AML-193 (cell line): ENCODE results near the gene TPP1.
A peak's percentile ranks its signal among the peaks of the same experiment; 100 is the strongest.

Source experiments
- DNase-seq, 2 experiments: peaks; one replicate each; lab custom pipeline; 2025; lab: John Stamatoyannopoulos, UW

The TPP1 gene

DNA sequence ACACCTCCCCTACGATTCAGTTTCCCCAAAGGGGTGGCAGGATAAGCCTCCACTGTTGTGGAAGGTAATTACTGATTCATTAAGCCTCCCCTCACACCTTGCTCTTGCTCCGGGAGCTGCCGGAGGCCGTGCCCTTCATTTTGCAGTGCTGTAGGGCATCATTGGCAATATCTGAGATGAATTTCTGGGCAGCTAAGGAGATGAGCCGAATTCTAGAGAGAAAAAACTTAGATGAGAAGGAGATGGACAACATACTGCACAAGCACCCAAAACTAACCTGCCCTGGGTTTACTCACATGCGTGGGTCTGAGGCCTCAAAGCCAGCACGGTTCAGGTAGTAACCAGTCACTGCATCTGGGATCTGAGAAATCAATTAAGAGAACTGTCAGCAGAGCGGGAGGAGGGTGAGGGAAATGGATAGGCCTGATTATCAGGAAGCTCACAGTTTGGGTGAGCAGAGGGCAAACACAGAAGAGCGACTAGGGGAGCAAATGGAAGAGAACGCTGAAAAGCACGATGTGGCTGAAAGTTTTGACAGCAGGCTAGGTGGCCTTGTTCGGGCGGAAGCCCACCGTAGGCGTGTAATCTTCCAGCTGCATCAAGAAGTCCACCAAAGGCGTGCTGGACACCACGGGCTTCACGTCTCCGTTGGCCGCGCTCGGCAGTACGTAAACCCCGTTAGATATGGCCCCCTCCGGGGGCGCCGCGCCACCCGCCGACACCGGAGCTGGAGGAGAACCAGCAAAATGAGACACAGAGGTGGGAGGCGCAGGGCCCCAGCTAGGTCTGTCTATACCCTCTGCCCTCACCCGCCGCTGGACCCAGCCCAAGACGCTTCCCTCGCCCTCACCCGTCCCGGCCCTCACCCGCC is 7.9 kb downstream of the TPP1 start:
- DNase-seq = no peak

GRCh38 chr11:6610591-6610990 is 8.6 kb downstream of the TPP1 start:
- DNase-seq = no peak

DNA sequence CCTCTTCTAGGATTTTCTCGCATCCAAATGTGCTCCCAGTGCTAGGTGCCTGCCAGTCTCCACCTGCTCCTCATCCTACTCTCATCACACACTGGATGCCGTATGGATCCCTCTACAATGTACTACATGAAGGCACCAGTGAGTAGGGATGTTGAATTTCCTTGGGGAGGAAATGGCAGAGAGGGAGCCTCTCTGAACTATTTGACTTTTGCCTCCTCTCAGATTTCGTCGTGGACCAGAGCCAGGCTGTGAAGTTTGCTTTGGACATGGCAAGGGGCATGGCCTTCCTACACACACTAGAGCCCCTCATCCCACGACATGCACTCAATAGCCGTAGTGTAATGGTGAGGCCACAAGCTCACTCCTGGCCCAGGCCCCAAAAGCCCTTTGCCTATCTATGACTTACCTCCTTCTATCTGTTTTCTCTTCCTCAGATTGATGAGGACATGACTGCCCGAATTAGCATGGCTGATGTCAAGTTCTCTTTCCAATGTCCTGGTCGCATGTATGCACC is 9.7 kb downstream of the TPP1 start:
- no peak for DNase-seq

DNA sequence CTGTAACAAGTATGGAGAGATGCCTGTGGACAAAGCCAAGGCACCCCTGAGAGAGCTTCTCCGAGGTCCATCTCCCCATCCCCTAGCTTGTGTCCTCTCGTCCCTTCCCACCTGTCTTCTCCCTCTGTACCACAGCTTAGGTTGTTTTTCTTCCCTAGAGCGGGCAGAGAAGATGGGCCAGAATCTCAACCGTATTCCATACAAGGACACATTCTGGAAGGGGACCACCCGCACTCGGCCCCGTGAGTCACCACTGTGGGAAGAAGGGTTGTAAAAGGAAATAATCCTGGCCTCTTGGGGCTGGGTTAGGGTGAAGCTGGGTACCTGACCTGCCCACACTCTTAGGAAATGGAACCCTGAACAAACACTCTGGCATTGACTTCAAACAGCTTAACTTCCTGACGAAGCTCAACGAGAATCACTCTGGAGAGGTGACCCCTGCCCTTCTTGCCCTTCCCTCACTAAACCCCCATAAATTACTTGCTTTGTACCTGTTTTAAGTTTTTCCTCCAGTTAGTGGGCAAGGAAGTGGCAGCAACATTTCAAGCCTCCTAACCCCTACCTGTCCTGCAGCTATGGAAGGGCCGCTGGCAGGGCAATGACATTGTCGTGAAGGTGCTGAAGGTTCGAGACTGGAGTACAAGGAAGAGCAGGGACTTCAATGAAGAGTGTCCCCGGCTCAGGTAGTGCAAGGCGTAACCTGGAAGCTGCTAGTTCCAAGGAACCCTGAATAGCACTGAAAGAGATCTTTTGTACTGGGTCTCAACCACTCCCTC is 10.3 kb downstream of the TPP1 start:
- no peak for DNase-seq

DNA sequence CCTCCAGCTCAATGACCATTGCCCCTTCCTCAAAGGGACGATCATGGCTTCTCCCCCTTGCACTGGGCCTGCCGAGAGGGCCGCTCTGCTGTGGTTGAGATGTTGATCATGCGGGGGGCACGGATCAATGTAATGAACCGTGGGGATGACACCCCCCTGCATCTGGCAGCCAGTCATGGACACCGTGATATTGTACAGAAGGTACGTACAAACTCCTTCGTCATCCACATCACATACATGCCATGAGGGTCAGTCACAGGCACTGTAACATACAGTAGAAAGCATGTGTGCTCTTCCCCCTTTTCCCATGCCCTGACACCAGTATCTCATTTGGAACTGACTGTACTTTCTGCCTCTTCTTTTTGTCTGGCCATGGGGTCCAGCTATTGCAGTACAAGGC is 11.2 kb downstream of the TPP1 start:
- no peak for DNase-seq

DNA sequence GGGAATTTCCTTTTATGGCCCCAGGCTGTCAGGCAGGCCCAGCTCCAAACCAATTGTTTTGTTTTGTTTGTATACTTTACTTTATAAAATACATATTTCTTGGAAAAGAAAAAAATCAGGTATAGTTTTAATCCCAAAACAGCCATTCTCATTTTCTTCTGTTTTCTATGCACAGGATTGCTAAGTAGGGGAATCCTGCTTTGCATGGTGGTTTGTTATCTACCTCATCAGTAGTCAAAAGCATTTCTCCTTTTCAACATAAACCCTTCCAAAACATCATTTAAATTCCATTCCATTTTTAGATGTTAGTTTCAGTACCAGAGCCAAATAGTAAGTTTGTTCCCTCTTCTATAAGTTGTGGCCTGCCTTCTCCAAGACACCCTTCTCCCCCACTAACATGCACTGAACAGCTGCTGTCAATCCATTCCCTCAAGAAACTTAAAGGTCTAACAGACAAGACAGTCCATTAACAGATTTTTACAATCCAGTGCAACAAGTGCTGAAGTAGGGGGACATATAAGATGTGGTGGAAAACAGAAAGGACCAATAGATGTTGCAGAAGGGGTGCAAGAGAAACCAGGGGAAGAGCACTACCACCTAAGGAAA is 11.9 kb downstream of the TPP1 start:
- DNase-seq = no peak

DNA sequence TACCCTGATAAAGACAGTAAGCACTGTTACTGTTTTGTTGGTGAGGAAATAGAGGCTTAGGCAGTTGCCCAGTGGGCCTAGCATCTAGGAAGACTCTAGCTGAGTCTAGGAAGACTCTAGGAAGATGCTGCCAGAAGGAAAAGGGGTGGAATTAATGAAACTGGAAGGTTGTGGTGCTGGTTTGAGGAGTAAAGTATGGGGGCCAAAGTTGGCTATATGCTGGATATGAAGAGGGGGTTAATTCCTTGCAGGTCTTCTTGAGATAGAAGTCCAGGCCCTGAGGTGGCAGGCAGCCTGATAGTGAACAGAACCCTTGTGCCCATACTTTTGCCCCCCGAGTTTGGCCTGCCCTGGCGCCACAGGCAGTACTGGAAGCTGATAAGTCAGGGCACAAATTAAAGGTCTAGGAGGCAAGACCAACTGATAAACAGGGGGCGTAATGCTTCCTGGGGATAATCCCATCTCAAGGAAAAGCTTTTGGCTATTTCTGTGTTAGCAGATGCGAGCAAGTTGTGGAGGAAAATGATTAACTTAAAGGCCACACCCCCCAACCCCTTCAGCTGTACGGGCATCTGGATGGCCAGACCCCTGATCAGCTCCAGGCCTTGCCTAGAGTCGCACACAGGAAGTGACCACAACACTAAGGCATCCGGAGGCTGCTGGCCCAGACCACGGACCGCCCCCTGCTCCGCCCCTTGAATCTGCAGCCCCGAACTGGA is 12.6 kb downstream of the TPP1 start:
- peak; percentile 55 to 70 for DNase-seq

- DNase-seq = peak in 1 of 2 experiments; percentile 8
Measured at GRCh38 chr11:6604790-6605189, 14.4 kb downstream of the TPP1 start.

- DNase-seq = peak; percentile 40 to 58
Measured at GRCh38 chr11:6604081-6604626, 15.1 kb downstream of the TPP1 start.

GRCh38 chr11:6603287-6604080 is 15.7 kb downstream of the TPP1 start, which contains the start of the genes ILK and RRP8:
TSS of gene ILK (plus strand) at chr11:6603774. CDS start at chr11:6604272, 498 bp downstream.
TSS of gene RRP8 (minus strand) at chr11:6603616. CDS start at chr11:6603502, 114 bp downstream.
- DNase-seq = peak; percentile 74

DNA sequence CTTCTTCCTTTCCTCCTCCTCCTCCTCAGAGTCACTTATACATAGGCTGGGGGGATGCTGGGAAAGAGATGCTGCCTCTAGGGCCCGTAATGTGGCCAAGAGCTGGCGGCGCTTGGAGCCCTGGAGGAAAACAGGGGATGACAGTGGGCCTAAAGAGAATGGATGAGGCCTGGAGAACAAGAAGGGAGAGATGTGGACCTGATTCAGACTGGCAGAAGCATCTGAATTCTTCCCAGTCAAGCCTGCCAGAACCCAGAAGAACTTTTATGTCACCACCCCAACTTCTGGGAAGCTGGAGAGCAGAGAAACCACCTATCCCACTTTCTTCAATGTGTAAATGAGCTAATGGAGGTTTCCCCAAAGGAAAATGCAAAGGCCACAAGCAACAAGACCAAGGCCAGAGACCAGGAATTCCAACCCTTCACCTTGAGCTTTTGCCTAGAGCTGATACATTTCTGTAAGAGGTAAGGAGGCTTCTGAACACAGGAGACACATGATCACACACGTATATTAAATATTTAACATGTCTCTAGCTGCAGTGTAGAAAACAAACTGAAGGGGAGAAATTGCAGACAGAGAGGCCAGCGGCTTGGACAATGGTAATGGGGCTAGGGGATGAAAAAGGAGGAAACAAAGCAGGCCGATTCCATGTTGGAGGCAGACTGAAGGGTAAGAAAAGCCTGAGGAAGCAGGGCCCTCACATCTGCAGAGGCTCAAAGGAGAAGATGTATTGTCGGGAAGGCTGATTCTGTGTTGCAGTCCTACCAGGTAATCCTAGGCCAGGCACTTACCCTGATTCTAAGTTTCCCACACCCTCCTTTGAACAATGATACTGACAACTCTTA is 16.9 kb downstream of the TPP1 start:
- DNase-seq = no peak

DNA sequence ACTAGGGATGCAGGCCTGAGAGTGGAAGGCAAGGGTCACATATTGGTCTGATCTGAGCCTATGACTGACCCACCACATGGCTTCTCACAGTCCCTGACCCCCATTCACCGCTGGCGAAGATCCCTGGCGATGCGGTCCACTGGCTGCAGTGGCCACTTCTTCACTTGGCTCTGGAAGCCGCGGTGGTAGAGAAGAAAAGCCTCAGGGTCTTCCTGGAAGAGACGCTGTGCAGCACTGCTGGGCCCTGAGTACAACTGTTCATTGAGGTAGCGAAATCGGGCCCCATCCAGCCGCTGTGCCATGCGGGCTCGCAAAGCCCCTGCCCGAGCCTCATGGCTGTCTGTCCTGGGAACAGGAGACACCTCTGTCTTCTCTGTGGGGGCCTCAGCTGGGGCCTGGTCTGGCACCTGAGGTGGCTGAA is 18.2 kb downstream of the TPP1 start:
- DNase-seq = no peak

GRCh38 chr11:6599881-6600390 is 19.3 kb downstream of the TPP1 start:
- no peak for DNase-seq

GRCh38 chr11:6599449-6599848 is 19.8 kb downstream of the TPP1 start:
- DNase-seq = no peak

- no peak for DNase-seq
Measured at GRCh38 chr11:6598555-6598954, 20.7 kb downstream of the TPP1 start.

- no peak for DNase-seq
Measured at GRCh38 chr11:6596239-6596877, 22.9 kb downstream of the TPP1 start.

DNA sequence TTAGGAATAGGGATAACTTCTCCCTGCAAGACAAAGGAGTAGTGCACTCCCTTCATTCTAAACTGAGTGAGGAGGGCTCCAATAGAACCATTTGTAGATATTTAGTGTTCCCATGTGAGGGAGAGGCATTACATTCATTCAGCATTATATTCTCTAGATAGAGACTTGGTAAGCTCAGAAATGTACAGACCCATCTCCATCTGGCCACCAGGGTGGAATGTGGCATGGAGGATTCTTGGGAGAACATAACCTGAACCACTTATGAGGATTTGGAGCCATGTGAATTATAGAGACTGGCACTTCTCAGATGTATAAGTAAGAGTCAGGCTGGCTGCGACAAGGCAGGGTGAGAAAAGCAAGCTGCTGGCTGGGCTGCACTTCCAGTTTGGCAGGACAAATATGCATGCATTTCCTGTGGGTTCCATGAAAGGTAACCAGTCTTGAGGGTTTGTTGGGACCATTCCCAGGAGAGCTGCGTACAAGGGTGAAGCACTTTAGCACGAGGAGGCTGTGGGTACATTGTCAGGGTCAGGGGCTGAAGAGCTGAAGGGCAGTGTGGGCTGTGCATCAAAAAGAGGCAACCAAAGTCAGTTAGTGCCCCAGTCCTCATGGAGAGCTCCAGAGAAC is 25.0 kb downstream of the TPP1 start:
- no peak for DNase-seq

- DNase-seq = no peak
Measured at GRCh38 chr11:6588018-6588417, 31.2 kb downstream of the TPP1 start.
